OCI-LY1 (cell line): ENCODE measurements around the gene NCAM1.

Experiments used
- H2AFZ ChIP-seq: fragments of 200-600 bp; sonication (generic), shearing (Covaris generic); 2 replicates; pipeline ENCODE4 v1.6.0; 2014; ENCODE audit warnings: antibody characterized with exemption, mild to moderate bottlenecking, low read length
- H3F3A ChIP-seq: fragments of 200-600 bp; sonication (generic), shearing (Covaris generic); 2 replicates; pipeline ENCODE4 v1.6.0; 2014; ENCODE audit warnings: mild to moderate bottlenecking, antibody characterized with exemption, low read length, moderate library complexity; ENCODE audit not compliant: insufficient read depth
- H3K27ac ChIP-seq: fragments of 200-600 bp; sonication (generic); 2 replicates; pipeline ENCODE4 v1.5.1; 2014; ENCODE audit warnings: low read length, mixed run types, mild to moderate bottlenecking, low read depth; ENCODE audit not compliant: poor library complexity, severe bottlenecking
- H3K27me3 ChIP-seq: fragments of 200-600 bp; sonication (generic); 2 replicates; pipeline ENCODE4 v1.6.0; 2014; ENCODE audit warnings: antibody characterized with exemption, mild to moderate bottlenecking, low read length, moderate library complexity; ENCODE audit not compliant: insufficient read depth
- H3K36me3 ChIP-seq: fragments of 200-600 bp; sonication (generic); 2 replicates; pipeline ENCODE4 v1.6.1; 2014; ENCODE audit warnings: mild to moderate bottlenecking, antibody characterized with exemption, low read length, moderate library complexity, mixed read lengths; ENCODE audit not compliant: insufficient read depth
- H3K4me1 ChIP-seq: fragments of 200-600 bp; sonication (generic); 2 replicates; pipeline ENCODE4 v1.5.1; 2014; ENCODE audit warnings: mild to moderate bottlenecking, low read length, moderate library complexity; ENCODE audit not compliant: insufficient read depth, severe bottlenecking
- H3K4me2 ChIP-seq: fragments of 200-600 bp; sonication (generic), shearing (Covaris generic); 2 replicates; pipeline ENCODE4 v1.6.1; 2014; ENCODE audit warnings: low read length
- H3K4me3 ChIP-seq: fragments of 200-600 bp; sonication (generic); 2 replicates; pipeline ENCODE4 v1.5.1; 2014; ENCODE audit warnings: low read length, low read depth, mild to moderate bottlenecking, mixed read lengths; ENCODE audit not compliant: poor library complexity, severe bottlenecking
- H3K79me2 ChIP-seq: fragments of 200-600 bp; shearing (Covaris generic); 2 replicates; pipeline ENCODE4 v1.6.1; 2016; ENCODE audit warnings: mixed run types, low read length, mixed read lengths; ENCODE audit not compliant: insufficient read depth
- H3K9ac ChIP-seq: fragments of 200-600 bp; sonication (generic), shearing (Covaris generic); 2 replicates; pipeline ENCODE4 v1.6.1; 2014; ENCODE audit warnings: mild to moderate bottlenecking, low read length, mixed read lengths
- H3K9me2 ChIP-seq: fragments of 200-600 bp; sonication (generic), shearing (Covaris generic); 2 replicates; pipeline ENCODE4 v1.6.1; 2014; ENCODE audit warnings: low read depth, mild to moderate bottlenecking, low read length, mixed read lengths
- H3K9me3 ChIP-seq: fragments of 200-600 bp; shearing (Covaris generic); 2 replicates; pipeline ENCODE4 v1.6.1; 2014; ENCODE audit warnings: low read length, mixed read lengths
- H4K20me1 ChIP-seq: fragments of 200-600 bp; sonication (generic), shearing (Covaris generic); 2 replicates; pipeline ENCODE4 v1.6.0; 2016; ENCODE audit warnings: mild to moderate bottlenecking, low read length; ENCODE audit not compliant: insufficient read depth
- EZH2 ChIP-seq: fragments of 200-600 bp; sonication (generic), shearing (Covaris generic); IDR thresholded peaks from 2 replicates; pipeline ENCODE4 v1.8.0; 2017; ENCODE audit warnings: borderline replicate concordance, mixed run types, mild to moderate bottlenecking, antibody characterized with exemption, low read length, moderate library complexity, mixed read lengths
- TF ChIP-seq, protein P1 (sequence below): fragments of 200-600 bp; sonication (generic), shearing (Covaris generic); IDR thresholded peaks from 2 replicates; pipeline ENCODE4 v1.5.1; 2017; ENCODE audit warnings: mild to moderate bottlenecking, antibody characterized with exemption, low read length, moderate library complexity, mixed read lengths

NCAM1 gene

DNA sequence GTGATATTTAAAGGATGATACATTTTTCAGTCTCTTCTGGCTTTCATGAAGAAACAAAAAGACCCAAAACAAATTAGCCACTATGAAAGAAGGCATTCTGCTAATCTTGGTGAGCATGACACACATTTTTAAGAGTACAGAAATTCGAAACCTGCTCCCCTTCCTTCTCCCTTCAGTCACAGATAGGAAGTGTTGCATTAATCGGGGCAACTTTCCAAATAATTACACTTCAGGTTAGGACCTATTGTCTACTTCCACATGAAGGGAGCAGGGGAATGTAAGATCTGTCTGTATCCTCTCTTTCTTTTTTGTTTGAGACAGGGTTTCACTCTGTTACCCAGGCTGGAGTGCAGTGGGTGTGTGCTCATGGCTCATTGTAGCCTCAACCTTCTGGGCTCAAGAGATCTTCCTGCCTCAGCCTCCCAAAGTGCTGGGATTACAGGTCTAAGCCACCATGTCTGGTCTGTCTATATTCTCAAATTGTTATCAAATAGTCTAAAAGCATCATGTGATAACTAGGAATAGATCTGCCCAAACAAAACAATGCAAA lies 45.8 kb downstream of the NCAM1 start:
- H3K4me1 ChIP-seq = no peaks in the 10 kb centered on the region
- H3K9me2 ChIP-seq = no peaks in the 10 kb centered on the region
- H3K79me2 ChIP-seq = no peaks in the 10 kb centered on the region
- TF ChIP-seq, protein P1, sequence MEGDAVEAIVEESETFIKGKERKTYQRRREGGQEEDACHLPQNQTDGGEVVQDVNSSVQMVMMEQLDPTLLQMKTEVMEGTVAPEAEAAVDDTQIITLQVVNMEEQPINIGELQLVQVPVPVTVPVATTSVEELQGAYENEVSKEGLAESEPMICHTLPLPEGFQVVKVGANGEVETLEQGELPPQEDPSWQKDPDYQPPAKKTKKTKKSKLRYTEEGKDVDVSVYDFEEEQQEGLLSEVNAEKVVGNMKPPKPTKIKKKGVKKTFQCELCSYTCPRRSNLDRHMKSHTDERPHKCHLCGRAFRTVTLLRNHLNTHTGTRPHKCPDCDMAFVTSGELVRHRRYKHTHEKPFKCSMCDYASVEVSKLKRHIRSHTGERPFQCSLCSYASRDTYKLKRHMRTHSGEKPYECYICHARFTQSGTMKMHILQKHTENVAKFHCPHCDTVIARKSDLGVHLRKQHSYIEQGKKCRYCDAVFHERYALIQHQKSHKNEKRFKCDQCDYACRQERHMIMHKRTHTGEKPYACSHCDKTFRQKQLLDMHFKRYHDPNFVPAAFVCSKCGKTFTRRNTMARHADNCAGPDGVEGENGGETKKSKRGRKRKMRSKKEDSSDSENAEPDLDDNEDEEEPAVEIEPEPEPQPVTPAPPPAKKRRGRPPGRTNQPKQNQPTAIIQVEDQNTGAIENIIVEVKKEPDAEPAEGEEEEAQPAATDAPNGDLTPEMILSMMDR = no peak
- no peak for TF ChIP-seq EZH2
- H3K27ac ChIP-seq = no peak overlapping the region
- H2AFZ ChIP-seq = no peak overlapping the region
- H3K4me3 ChIP-seq = no peak overlapping the region
- no peak overlapping the region for H3K9ac ChIP-seq
- H3K27me3 ChIP-seq = no peaks in the 10 kb centered on the region
- H3K36me3 ChIP-seq = no peaks in the 10 kb centered on the region
- H3K9me3 ChIP-seq = no peaks in the 10 kb centered on the region
- H4K20me1 ChIP-seq = no peaks in the 10 kb centered on the region
- no peaks in the 10 kb centered on the region for H3F3A ChIP-seq
- no peak overlapping the region for H3K4me2 ChIP-seq

DNA sequence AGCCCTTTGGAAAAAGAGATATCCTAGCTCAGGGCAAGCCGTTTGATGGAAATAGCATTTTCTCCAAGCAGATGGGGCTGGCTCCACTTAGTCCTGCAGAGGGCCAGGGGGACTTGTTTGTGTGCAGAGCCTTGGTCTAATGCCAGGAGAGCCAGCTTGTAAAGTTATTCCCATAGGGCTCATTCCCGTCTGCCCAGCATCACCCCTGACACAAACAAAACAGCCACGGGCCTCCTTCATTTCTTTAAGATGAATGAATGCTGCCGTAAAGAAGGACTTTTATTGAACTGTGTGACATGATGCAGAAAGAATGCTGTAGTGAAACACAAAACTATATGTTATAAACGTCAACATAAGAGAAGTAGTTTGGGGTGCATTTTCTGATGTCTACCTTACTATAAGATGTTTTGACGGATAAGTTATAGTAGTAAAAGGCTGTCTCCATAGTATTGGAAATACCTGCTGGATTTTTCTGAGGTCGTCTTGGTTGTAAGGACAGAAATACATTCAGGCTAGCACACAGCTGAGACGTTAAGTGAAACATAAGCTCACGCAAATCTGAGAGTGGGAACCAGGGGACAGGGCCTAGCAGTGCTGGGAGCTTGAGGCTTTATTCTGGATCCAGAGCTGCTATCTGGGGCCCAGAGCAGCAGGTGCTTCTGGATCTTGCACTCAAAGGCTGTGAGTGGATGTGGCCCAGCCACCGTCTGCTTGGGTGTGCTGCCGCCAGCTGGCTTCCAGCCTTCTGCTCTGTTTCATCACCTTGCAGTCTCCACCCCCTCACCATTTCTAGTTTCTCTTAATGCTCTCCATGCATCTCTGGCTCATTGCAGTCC lies 53.3 kb downstream of the NCAM1 start:
- Histone ChIP-seq H3K9ac (no peak overlapping the region), H3K36me3 (no peaks in the 10 kb centered on the region), H4K20me1 (no peaks in the 10 kb centered on the region), H3K9me2 (no peaks in the 10 kb centered on the region), H3K27me3 (no peaks in the 10 kb centered on the region; the same call in 1 of the 2 replicates), H3K4me1 (no peaks in the 10 kb centered on the region), H3K4me2 (no peak overlapping the region), H3K4me3 (no peak overlapping the region), H3K9me3 (no peaks in the 10 kb centered on the region), H2AFZ (no peak overlapping the region), H3F3A (no peaks in the 10 kb centered on the region), H3K27ac (no peak overlapping the region), H3K79me2 (no peaks in the 10 kb centered on the region)
- TF ChIP-seq, protein P1 = no peak
- no peak for TF ChIP-seq EZH2

DNA sequence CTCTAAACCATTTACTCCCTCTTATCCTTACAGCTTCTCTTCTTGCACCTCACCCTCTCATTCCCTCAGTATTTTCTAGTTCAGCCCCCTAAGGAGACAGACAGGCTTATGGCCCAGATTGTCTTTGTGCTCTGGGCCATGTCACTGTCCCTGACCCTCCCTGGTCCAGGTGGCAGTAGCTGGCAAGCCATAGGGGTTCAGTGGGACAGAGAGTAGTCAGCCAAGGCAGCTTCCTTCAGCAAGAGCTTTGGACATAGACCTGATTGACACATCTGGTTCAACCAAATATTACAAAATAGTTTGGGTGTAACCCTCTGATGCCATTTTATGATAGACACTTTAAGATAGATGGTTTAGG lies 53.9 kb downstream of the NCAM1 start:
- Histone ChIP-seq H3K9ac (no peak overlapping the region), H2AFZ (no peak overlapping the region), H3K79me2 (no peaks in the 10 kb centered on the region), H3K4me1 (no peaks in the 10 kb centered on the region), H3K4me2 (no peak overlapping the region), H3K27me3 (no peaks in the 10 kb centered on the region; the same call in 1 of the 2 replicates), H4K20me1 (no peaks in the 10 kb centered on the region), H3K4me3 (no peak overlapping the region), H3F3A (no peaks in the 10 kb centered on the region), H3K36me3 (no peaks in the 10 kb centered on the region), H3K9me3 (no peaks in the 10 kb centered on the region), H3K9me2 (no peaks in the 10 kb centered on the region), H3K27ac (no peak overlapping the region)
- TF ChIP-seq, protein P1 = no peak
- TF ChIP-seq EZH2 = no peak
